ENCODE data around the gene ALDH3B1. TPM values are rescaled to one million over a fixed set of nuclear protein-coding genes. Genes with fewer than 3 reads are reported as not detected.

Gene ALDH3B1
- total and polyA plus RNA-seq, 2 donors (not counting 3 experiments of a cell fraction or from before 2014, with no cell fraction given) = 0.13 to 1.0 TPM

- no peaks in the 10 kb centered on the region for H3K36me3 ChIP-seq (ENCODE audit: control insufficient read depth in 2 of 2, extremely low read depth in 1 of 2, insufficient read depth in 2 of 2, low read length in 2 of 2)
- H3K9me3 ChIP-seq (replicated peaks; ENCODE audit: control insufficient read depth, insufficient read depth, low read length) = no peaks in the 10 kb centered on the region
- peaks cover 7% of the 10 kb centered on the region for H3K4me1 ChIP-seq (ENCODE audit: control insufficient read depth, extremely low read depth, insufficient read depth, low read length)
- no peaks in the 10 kb centered on the region for H4K20me1 ChIP-seq (replicated peaks; ENCODE audit: control insufficient read depth, extremely low read depth, insufficient read depth, low read length)
- BruUV-seq (replicated peaks) = no TSS peak
- no peak overlapping the region for H3K9ac ChIP-seq (replicated peaks; ENCODE audit: extremely low read depth, insufficient read depth, low read length)
- DNase-seq (ENCODE audit: low read depth, low spot score) (no peak), FAIRE-seq (no peak)
- no peak overlapping the region for H2AFZ ChIP-seq (ENCODE audit: low read depth, low read length)
- H3K4me2 ChIP-seq (ENCODE audit: insufficient read depth, low read length) = no peak overlapping the region
- H3K27me3 ChIP-seq (ENCODE audit: control insufficient read depth in 2 of 2, insufficient read depth in 2 of 2, low read length in 2 of 2) = no peaks in the 10 kb centered on the region
- intact Hi-C loops (cut with micrococcal nuclease) (no loop called here), dilution Hi-C loops (cut with MboI; ENCODE audit: extremely low pct_ligation_motif_present, low sequenced_read_pairs) (no loop called here)
- H3K9me1 ChIP-seq (replicated peaks; ENCODE audit: control insufficient read depth, extremely low read depth, insufficient read depth, low read length) = no peaks in the 10 kb centered on the region
- CTCF ChIA-PET = no interaction called here
- H3K79me2 ChIP-seq (ENCODE audit: control insufficient read depth, insufficient read depth, low read length) = no peaks in the 10 kb centered on the region
- H3K27ac ChIP-seq (ENCODE audit: insufficient read depth, low read depth, low read length) = no peak overlapping the region
- no peak overlapping the region for H3K4me3 ChIP-seq (replicated peaks in 1 of 3; ENCODE audit: insufficient read depth in 1 of 3, low read depth in 1 of 3, low read length in 3 of 3)
- no peak for TF ChIP-seq POLR2AphosphoS5 (IDR thresholded peaks at IDR 0.05; ENCODE audit: insufficient read depth, low read depth, low read length)
- TF ChIP-seq JUN (IDR thresholded peaks at IDR 0.05; ENCODE audit: borderline replicate concordance, insufficient read depth, insufficient read length, low read depth) = no peak
- TF ChIP-seq MAX (IDR thresholded peaks at IDR 0.05; ENCODE audit: insufficient read depth, insufficient read length) = no peak
- TF ChIP-seq CTCF (IDR thresholded peaks at IDR 0.05; ENCODE audit: extremely low read depth in 1 of 2, insufficient read depth in 1 of 2, low read depth in 1 of 2, low read length in 2 of 2) = no peak
- TF ChIP-seq MYC (IDR thresholded peaks at IDR 0.05; ENCODE audit: low read depth, low read length) = no peak
- no peak for TF ChIP-seq GATA2 (IDR thresholded peaks at IDR 0.05; ENCODE audit: insufficient read depth, insufficient read length, low read depth, low read length)
- TF ChIP-seq FOS (IDR thresholded peaks at IDR 0.05; ENCODE audit: borderline replicate concordance, insufficient read depth, low read length) = no peak
- POLR2A ChIA-PET = no interaction called here
Observed at GRCh38 chr11:68018730-68019190, 8.6 kb downstream of the ALDH3B1 start.

All from endothelial cell of umbilical vein (primary cell).